Measurements from ENCODE around the gene IFNGR1. TPM values are rescaled to one million over a fixed set of nuclear protein-coding genes. Genes with fewer than 3 reads are reported as not detected.

The IFNGR1 gene
- total RNA-seq, 1 donor from 2014 or later = 25.4 TPM

GRCh38 chr6:137173501-137173900 lies 45.7 kb downstream of the IFNGR1 start, which contains the start of gene IL22RA2:
TSS of gene IL22RA2 (minus strand) at chr6:137173644. CDS start at chr6:137161749, 11,895 bp downstream.
- peaks cover 1% of the 10 kb centered on the region for H3K27me3 Mint-ChIP-seq (ENCODE audit: low read depth)
- no peak for DNase-seq (ENCODE audit: low spot score in 2 of 2, unreplicated experiment in 2 of 2)
- H3K4me3 Mint-ChIP-seq = no peak within 1 kb of the TSS
- H3K27ac Mint-ChIP-seq = no peak within 1 kb of the TSS
- TF ChIP-seq CTCF (IDR thresholded peaks at IDR 0.05; ENCODE audit: unreplicated experiment) = no peak
- H3K4me1 Mint-ChIP-seq = peaks cover 7% of the 10 kb centered on the region
- peaks cover 19% of the 10 kb centered on the region for H3K9me3 Mint-ChIP-seq
- H3K36me3 Mint-ChIP-seq = no peaks in the 10 kb centered on the region

GRCh38 chr6:137172734-137173431 lies 46.3 kb downstream of the IFNGR1 start:
- H3K4me1 Mint-ChIP-seq = peaks cover 7% of the 10 kb centered on the region
- H3K36me3 Mint-ChIP-seq = no peaks in the 10 kb centered on the region
- peaks cover 1% of the 10 kb centered on the region for H3K27me3 Mint-ChIP-seq (ENCODE audit: low read depth)
- H3K4me3 Mint-ChIP-seq = no peak overlapping the region
- no peak for TF ChIP-seq CTCF (IDR thresholded peaks at IDR 0.05; ENCODE audit: unreplicated experiment)
- H3K27ac Mint-ChIP-seq = no peak overlapping the region
- H3K9me3 Mint-ChIP-seq = peaks cover 19% of the 10 kb centered on the region
- DNase-seq (ENCODE audit: low spot score in 2 of 2, unreplicated experiment in 2 of 2) = no peak

GRCh38 chr6:137171824-137172733 lies 47.1 kb downstream of the IFNGR1 start:
- Mint-ChIP-seq H3K27ac (no peak overlapping the region), H3K4me3 (no peak overlapping the region), H3K36me3 (no peaks in the 10 kb centered on the region), H3K27me3 (ENCODE audit: low read depth) (peaks cover 1% of the 10 kb centered on the region), H3K9me3 (peaks cover 19% of the 10 kb centered on the region), H3K4me1 (peaks cover 7% of the 10 kb centered on the region)
- no peak for DNase-seq (ENCODE audit: low spot score in 2 of 2, unreplicated experiment in 2 of 2)
- no peak for TF ChIP-seq CTCF (IDR thresholded peaks at IDR 0.05; ENCODE audit: unreplicated experiment)

- Mint-ChIP-seq H3K27ac (no peak overlapping the region), H3K4me1 (peaks cover 7% of the 10 kb centered on the region), H3K9me3 (peaks cover 23% of the 10 kb centered on the region), H3K27me3 (ENCODE audit: low read depth) (peaks cover 1% of the 10 kb centered on the region), H3K36me3 (no peaks in the 10 kb centered on the region), H3K4me3 (no peak overlapping the region)
- DNase-seq (ENCODE audit: low spot score in 2 of 2, unreplicated experiment in 2 of 2) = no peak
- TF ChIP-seq CTCF (IDR thresholded peaks at IDR 0.05; ENCODE audit: unreplicated experiment) = no peak
These were observed 48.2 kb downstream of the IFNGR1 start for GRCh38 chr6:137171053-137171374.

GRCh38 chr6:137170266-137171052 lies 48.7 kb downstream of the IFNGR1 start:
- Mint-ChIP-seq H3K27me3 (ENCODE audit: low read depth) (peaks cover 1% of the 10 kb centered on the region), H3K4me1 (peaks cover 7% of the 10 kb centered on the region), H3K27ac (no peak overlapping the region), H3K36me3 (no peaks in the 10 kb centered on the region), H3K4me3 (no peak overlapping the region), H3K9me3 (peaks cover 25% of the 10 kb centered on the region)
- no peak for TF ChIP-seq CTCF (IDR thresholded peaks at IDR 0.05; ENCODE audit: unreplicated experiment)
- no peak for DNase-seq (ENCODE audit: low spot score in 2 of 2, unreplicated experiment in 2 of 2)

Data from mesothelial cell of epicardium (in vitro differentiated cells).